Activated CD4-positive, alpha-beta T cell treated with anti-CD3 and anti-CD28 coated beads, Interleukin-2, amount 50 U/mL, for 48 hours (primary cell): ENCODE data around the gene TPH1.

Experiments used
- DNase-seq, 2 experiments: peaks; one replicate each; pipeline ENCODE4 v3.0.0-alpha.2; 2020

TPH1 gene

DNA sequence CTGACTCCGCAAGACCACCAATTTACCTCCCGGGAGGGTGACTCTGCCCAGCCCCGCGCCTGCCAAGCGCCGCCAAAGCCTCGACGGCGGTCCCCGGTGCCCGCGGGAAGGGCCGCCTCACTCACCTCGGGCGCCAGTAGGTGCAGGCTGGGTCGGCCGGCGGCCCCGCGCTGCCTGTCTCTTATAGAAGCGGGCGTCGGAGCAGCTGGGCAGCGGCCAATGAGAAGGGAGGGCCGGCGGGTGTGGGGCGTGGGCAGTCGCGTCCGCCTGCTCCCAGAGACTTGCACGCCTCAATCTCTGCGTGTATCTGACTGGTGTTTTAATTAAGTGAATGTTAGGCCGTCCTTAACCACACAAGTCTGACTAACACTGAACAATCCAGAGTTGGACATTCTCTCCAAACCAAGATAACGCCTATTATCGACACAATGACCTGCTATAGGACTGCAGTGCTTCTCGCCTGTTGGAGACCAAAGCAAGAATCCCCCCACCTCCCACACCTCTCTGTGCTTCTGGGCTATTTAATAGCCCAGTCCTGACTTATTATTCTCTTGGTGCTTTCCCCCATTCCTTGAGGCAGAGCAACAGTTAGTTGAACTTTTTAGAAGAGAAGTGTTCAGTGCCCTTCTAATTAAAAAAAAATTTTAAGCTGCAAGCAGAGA lies at the start of gene TPH1:
TPH1 (minus strand) TSS at position 154 of the 662 bp plus-strand sequence. CDS start 5,507 bp downstream, outside the sequence.
- DNase-seq = no peak

DNA sequence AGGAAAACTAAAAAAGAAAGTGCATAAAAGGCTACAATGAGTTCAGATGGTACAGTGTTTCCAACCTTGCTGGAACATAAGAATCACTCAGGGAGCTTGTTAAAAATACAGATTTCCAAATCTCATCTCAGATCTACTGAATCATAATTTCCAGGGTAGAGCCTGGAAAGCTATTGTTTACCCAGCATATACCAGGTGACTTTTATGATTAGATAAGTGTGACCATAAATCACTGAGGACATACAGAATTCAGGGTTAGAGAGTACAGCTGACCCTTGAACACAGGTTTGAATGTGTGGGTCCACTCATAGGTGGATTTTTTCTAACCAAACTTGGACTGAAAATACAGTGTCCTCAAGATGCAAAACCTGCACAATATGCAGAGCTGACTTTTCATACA lies 47.9 kb upstream of the TPH1 start:
- no peak for DNase-seq

DNA sequence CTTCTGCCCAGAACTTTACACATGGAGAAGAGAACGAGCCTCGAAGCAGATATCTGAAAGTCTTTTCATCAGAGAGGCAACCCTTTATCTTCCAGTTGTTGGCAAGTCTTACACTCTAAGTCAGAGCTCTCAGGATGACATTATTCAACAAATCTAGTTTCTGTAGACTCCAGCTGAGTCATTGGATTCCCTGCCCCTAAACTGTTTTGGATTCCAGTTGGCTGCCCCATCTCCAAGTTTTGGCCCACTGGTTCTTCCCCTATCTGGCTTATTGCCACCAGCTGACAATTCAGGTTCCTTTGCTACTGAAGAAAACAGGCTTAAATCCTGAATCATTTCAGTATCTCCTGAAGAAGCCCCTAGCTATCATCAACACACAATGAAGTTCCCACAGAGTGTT lies 45.7 kb upstream of the TPH1 start:
- DNase-seq = no peak

GRCh38 chr11:18088966-18089365 lies 42.9 kb upstream of the TPH1 start:
- DNase-seq = no peak

GRCh38 chr11:18088366-18088765 lies 42.3 kb upstream of the TPH1 start:
- DNase-seq = no peak

- no peak for DNase-seq
Observed at GRCh38 chr11:18081551-18081950, 35.5 kb upstream of the TPH1 start.

DNA sequence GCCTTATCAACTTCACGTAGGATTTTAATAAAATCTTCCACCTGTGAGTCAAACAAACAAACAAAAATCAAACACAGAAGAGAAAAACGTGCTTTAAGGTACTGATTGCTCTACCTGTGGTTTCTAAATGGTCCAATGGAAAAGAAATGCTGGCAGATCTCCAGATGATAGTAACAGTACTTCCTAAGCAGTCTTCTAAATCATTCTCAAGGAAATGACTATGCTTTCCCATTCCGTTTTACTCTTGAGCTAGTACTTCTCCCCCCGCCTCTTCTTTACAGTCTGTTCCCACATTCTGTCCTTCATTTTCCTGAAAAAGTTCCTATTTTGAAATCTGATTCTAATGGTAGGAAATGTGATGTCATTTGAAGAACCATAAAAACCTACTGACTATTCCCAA lies 34.4 kb upstream of the TPH1 start:
- DNase-seq = no peak

DNA sequence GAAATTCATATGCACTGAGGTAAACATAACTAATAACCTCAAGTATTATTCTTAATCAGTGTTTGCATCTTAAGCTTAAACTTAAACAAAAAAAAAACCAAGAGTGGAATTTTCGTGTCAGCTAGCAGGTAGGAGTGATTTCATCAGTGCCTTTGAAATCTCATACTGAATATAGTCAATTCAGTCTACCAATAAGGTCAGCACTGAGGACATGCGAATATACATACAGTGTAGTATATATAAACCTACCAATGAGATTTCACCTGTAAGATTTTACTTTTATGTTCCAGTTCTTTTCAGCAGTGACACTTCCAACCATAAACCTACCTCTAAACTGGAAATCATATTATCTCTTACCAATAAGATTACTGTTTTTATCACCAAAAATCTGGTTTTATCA lies 32.8 kb upstream of the TPH1 start:
- DNase-seq = no peak

DNA sequence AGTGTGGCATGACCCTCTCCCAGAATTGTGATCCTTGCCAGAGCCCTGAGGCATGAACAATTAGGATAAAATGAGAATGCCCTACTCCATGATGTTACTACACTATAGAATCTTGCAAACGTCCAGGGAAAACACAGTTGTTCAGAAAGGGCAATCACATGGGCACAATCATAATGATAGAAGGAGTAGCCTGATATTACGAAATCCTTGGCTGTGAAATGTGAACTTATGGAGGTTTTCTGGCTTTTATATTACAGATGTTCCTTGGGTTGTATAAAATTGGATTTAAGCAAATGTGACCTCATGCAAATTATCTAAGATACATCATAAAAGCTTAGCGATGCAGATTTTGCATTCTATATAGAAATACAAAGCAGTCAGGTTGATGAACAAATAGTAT lies 29.4 kb upstream of the TPH1 start:
- no peak for DNase-seq

- no peak for DNase-seq
Observed at GRCh38 chr11:18071098-18071705, 25.1 kb upstream of the TPH1 start.

DNA sequence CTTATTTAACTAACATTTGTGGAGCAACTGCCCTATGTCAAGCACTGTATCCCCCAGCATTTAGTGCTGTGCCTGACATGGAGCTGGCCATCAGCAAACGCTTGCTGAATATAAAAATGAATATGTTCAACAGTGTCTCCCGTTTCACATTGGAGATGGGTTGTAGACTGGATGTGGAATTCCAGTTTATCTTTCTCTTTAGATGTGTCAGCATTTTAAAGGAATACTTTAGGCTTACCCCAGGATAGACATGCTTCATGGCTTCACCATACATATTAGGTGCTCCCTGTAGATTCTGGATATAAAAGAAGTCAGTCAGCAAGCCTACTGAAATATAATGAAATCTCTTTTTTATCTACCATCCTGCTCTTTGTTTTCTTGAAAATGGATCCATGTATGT lies 21.3 kb upstream of the TPH1 start:
- no peak for DNase-seq

DNA sequence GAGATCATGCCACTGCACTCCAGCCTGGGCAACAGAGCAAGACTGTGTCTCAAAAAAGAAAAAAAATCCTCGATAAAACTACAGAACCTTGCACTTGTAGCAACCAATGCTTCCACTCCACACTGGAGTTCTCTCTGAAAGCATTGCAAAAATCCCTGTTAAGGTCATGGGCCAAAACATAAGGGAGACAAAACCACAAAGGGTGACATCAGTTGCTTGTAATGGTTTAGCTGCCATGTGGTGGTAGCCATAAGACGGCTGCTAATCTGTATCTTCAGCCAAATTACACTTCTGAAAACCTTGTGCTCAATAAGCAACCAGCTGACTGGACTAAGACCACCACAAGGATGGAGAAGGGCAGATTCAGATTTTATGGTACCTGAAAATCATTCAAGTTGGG lies 20.6 kb upstream of the TPH1 start:
- no peak for DNase-seq

- no peak for DNase-seq
Observed at GRCh38 chr11:18065572-18065971, 19.5 kb upstream of the TPH1 start.

DNA sequence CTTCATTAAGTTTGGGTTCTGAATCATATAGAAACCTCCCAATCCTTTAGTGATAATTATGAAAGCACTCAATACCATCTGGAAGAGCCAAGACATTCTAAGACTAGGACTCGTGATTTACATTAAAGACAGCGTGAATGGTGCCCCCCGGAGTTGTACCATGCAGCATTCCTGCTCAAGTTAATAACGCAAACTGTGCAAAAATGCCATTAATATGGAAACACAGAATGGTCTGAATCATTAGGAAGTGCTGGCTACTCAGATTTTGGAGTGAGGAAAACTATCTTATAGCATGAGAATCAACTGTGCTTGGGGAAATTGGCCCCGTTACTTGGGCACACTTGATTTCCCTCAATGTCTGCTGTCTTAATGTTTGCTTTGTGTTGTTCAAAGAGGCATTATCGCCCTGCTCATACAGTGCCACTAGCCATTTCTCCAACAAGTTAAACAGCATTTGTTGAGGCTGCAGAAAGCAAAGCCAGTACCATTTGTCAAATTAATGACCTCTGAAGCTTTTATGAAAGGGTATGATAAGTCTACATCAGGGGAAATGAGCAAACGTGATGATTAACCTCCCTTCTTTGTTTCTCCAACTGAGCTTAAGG lies 18.5 kb upstream of the TPH1 start:
- DNase-seq = no peak

DNA sequence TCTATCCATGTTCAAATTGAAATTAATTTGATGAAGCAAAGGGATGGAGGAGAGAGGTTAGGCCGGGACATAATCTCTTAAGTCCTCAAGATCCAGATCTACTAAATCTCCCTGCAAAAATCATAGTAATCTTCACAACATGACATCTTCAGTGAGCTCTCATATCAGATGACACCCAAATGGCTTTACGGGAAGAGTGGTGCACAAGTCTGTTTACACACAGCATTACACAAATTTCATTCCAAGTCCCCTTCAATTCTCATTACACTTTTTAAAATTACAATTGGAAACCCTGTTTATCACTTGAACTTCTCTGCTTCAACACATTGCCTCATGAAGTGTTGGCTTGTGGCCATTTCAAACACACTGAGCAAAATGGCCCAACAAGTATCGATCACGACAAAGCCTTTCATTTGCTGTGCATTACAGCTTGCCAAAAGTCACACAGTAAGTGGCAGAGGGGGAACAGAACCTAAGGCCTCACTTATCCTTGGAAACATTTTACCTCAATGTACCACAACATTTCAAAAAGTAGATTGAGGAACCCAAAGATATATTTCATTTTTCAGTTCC lies 17.9 kb upstream of the TPH1 start:
- no peak for DNase-seq

DNA sequence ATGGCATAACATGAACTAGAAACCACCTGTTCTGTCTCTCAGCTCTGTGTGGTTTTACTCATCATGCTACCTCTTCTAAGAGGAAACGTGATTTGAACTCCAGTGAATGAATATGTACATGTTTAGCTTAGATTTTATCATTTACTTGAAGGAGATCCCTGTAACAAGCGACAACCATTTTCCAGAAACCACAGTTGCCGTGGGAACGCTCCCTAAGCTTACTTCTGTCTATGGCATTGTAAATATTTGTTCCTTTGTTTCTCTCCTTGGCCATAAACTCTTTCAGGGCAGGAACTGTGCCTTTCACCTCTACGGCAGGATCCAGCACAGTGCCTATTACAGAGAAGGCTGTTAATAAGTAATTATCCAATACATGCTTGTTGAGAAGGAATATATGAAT lies 17.1 kb upstream of the TPH1 start:
- DNase-seq = no peak

DNA sequence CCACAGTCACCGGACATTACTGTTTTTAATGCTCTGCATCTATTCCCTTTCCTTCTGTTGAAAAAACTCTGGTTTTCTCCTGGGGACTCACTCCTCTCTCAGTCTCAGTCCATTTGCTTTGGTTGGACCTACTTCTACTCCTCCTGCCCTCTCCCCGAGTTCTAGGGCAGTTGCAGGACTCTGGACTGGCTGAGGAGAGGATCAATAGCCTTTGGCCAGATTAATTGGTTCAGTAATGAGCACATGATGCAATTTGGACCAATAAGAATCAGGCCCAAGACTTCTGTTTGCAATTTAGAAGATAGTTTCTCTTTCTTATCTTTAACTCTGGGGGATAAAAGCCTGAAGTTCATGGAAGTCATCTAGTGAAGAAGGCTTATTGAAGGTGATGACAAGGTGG lies 15.3 kb upstream of the TPH1 start:
- DNase-seq = no peak

DNA sequence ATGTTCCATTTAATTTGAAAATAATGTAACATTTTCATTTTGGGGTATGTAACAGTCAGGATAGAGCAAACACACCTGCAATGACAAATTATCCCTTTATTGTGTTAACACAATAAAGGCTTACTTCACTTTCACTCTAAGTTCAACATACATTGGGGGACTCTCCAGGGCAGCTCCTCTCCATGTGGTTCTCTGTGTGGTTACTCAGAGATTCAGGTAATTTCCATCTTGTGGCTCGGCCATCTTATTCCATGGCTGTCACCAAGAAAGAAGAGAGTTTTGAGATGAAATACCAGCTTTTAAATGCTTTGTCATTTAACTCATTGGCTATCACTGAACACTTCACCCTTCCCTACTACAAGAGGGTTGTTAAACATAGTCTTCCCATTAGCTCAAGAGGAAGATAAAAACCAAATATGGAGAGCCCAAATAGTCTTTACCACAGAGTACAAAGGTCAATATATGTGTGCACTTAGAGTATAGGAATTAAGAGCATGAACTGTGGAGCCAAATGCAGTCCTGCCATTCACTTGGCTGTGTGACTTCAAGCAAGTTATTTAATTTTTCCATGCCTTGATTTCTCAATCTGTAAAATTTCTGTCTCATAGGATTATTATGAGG lies 10.6 kb upstream of the TPH1 start:
- no peak for DNase-seq

- DNase-seq = no peak
Observed at GRCh38 chr11:18054511-18055103, 8.5 kb upstream of the TPH1 start.

DNA sequence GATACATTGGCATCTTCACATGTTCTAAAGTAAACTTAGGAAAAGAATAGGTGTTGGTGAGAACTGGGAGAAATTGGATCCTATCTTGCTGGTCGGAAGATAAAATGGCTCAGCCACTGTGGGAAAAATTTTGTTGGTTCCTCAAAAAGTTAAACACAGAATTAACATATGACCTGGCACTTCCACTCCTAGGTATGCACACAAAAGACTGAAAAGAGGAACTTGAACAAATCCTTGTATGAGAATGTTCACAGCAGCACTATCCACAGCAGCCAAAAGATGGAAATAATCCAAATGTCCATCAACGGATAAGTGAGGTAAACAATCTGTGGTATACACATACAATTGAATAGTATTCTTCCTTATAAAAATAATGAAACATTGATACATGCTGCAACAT lies 4.8 kb upstream of the TPH1 start:
- no peak for DNase-seq

GRCh38 chr11:18036456-18036855 lies 9.6 kb downstream of the TPH1 start:
- DNase-seq = no peak

- no peak for DNase-seq
Observed at GRCh38 chr11:18027475-18027874, 18.6 kb downstream of the TPH1 start.

GRCh38 chr11:18022419-18022818 lies 23.6 kb downstream of the TPH1 start:
- DNase-seq = no peak
